ENCODE data around the gene KIAA0513. TPM values are rescaled to one million over a fixed set of nuclear protein-coding genes. Genes with fewer than 3 reads are reported as not detected.
A peak's percentile ranks its signal among the peaks of the same experiment; 100 is the strongest.

The KIAA0513 gene
- total RNA-seq, 1 donor, result 26.3 TPM

DNA sequence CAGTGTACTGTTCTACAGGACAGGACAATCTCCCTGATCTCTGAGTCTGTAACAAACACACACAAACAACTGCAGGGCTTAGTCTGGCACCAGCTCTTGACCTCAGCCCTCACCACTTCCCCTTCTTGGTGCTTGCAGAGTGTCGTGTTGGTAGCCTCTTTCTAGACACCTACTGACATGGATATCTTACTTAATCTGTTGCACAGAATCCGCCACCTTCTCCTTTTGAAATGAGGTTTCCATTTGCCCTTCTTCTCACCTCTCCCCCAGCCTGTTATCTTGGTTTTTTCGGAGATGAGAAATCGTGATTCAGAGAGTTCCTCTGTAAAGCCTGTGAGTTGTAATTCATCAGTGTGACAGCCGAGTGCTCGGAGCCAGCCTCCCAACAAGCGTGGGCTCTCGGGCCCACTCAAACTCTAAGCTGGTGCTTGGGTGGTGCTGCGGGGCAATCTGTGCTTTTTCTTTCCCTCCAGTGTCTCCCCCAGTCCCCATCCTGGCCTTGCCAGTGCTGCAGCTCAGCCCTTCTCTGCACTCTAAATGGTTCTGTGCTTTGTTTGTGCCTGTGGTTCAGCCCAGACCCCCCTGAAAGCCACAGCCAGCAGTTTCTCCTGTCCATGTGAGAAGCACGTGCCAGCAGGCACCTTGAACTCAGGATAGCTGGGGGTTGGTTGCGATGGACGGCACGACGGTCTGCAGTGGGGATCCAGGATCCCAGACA lies 28.1 kb downstream of the KIAA0513 start:
- DNase-seq (ENCODE audit: low read depth), result peak; percentile 87
- H3K4me3 ChIP-seq (ENCODE audit: low read depth, low read length), result peak overlapping the region; percentile 33
- TF ChIP-seq, protein P1, sequence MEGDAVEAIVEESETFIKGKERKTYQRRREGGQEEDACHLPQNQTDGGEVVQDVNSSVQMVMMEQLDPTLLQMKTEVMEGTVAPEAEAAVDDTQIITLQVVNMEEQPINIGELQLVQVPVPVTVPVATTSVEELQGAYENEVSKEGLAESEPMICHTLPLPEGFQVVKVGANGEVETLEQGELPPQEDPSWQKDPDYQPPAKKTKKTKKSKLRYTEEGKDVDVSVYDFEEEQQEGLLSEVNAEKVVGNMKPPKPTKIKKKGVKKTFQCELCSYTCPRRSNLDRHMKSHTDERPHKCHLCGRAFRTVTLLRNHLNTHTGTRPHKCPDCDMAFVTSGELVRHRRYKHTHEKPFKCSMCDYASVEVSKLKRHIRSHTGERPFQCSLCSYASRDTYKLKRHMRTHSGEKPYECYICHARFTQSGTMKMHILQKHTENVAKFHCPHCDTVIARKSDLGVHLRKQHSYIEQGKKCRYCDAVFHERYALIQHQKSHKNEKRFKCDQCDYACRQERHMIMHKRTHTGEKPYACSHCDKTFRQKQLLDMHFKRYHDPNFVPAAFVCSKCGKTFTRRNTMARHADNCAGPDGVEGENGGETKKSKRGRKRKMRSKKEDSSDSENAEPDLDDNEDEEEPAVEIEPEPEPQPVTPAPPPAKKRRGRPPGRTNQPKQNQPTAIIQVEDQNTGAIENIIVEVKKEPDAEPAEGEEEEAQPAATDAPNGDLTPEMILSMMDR (IDR thresholded peaks at IDR 0.05; ENCODE audit: insufficient read depth, low read depth, low read length), result no peak

DNA sequence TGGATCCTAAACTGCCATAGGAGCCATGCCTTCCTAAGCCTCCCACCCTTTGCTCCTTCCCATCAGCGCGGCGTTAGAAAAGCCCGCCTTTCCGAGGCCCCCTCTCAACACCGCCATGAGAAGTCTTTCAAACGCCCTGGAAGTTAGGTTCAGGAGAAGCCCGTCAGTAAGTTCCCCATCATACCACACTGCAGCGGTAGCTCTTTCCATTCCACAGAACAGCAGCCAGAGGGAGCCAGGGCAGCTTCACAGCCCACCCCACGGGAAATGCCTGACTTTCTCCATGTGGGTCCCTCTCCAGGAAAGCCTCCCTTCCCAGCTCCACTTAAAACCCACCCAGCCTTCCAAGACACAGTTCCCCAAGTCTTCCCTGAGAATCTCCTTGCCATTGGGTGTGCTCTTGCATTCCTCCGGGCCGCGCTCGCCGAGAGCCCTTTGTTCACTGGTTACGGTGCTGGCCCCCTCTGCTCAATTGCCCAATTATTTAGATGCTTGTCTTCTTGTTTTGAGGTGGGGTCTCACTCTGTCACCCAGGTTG lies 28.7 kb downstream of the KIAA0513 start:
- peak; percentile 42 for DNase-seq (ENCODE audit: low read depth)
- no peak overlapping the region for H3K4me3 ChIP-seq (ENCODE audit: low read depth, low read length)
- TF ChIP-seq, protein P1 (IDR thresholded peaks at IDR 0.05; ENCODE audit: insufficient read depth, low read depth, low read length), result peak; percentile 63

DNA sequence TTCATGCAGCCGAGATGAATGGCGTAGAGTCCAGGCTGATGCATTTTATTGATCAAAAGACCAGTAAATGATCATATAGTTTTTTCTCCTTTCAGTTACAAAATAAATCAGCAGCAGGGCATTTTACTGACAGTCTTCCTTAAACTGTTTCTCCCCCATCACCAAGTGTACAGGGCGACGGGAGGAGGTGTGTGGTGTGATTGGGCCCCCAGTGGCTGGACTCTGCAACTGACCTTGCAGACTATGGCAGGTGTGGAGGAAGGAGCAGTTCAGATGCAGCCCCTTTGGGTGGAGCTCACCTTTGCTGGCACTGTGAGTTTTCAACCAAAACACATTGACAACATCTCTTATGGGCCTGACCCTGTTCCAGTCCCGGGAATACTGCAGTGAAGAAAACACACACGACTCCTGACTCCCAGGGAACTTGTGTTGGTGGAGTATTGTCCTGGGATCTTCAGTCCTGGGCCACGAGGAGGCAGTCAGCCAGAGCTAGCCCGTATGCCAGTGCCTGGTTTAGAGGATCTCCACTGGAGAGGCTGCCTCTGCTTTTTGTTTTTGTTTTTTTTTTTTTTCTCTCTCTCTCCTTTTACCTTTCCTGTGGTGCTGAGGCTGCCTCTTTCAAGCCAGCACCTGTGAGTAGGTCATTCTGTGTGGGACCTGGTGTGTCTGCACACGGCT lies 29.8 kb downstream of the KIAA0513 start:
- no peak overlapping the region for H3K4me3 ChIP-seq (ENCODE audit: low read depth, low read length)
- TF ChIP-seq, protein P1 (IDR thresholded peaks at IDR 0.05; ENCODE audit: insufficient read depth, low read depth, low read length), result peak; percentile 25
- no peak for DNase-seq (ENCODE audit: low read depth)

DNA sequence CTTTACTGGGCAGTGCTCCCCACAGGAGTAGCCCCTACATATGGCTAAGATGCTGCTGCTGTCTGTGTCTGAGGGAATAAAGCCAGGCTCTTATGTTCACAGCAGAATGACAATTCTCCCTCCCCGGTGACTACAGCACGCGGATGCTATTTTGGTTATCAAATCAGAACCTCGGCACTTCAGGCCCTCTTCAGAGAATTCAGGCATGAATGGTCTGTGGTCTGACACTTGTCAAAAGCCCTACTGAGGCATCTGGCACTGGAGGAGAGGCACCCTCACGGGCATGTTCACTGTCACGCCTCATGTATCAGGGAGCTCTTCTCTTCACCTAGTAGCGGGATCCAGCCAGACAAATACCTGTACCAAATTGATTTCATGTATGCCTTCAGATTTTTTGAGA lies 30.4 kb downstream of the KIAA0513 start:
- no peak for DNase-seq (ENCODE audit: low read depth)
- TF ChIP-seq, protein P1 (IDR thresholded peaks at IDR 0.05; ENCODE audit: insufficient read depth, low read depth, low read length), result no peak
- no peak overlapping the region for H3K4me3 ChIP-seq (ENCODE audit: low read depth, low read length)

DNA sequence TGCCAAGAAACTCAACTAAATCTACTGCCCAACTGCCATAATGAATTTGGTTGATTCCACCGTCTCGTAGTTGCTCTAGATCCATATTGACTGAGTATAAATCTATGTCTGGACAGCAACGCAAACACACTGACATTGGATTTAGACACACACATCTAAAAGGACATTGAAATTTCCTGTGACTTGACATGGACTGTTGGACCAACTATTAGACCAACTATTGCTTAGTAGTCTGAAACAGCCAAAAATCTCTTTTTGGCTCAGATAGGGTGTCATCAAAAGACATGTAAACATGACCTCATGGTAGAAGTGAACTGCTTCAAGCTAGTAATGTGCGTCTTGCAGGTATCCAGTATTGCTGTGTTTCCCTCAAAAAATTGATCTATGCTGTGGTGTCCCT lies 31.3 kb downstream of the KIAA0513 start:
- H3K4me3 ChIP-seq (ENCODE audit: low read depth, low read length), result no peak overlapping the region
- TF ChIP-seq, protein P1 (IDR thresholded peaks at IDR 0.05; ENCODE audit: insufficient read depth, low read depth, low read length), result no peak
- DNase-seq (ENCODE audit: low read depth), result no peak

DNA sequence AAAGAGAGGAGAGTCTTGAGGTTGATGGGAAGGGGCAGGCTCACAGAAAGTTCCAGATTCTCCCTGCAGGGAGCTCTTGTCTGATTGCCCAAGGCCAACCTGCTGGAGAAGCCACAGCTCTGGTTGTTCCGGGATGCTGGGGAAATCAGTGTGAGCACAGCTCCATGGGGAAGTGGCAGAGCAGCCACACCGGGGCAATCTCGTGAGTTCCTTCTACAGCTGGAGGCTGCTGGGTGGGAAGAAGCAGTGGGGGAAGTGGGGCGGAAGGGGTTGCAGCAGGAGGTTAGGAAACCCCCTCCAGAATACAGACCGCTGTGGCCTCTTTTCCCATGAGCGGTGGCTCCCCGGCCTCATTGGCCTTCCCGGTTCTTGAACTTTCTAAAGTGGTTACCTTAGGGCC lies 34.0 kb downstream of the KIAA0513 start:
- no peak overlapping the region for H3K4me3 ChIP-seq (ENCODE audit: low read depth, low read length)
- DNase-seq (ENCODE audit: low read depth), result no peak
- TF ChIP-seq, protein P1 (IDR thresholded peaks at IDR 0.05; ENCODE audit: insufficient read depth, low read depth, low read length), result no peak

Data from fibroblast of villous mesenchyme (primary cell).